SKM-1 (cell line): ENCODE results near the gene GSKIP.

Source experiments
- DNase-seq: peaks from one replicate; lab custom pipeline; 2025; ENCODE audit not compliant: unreplicated experiment; lab: John Stamatoyannopoulos, UW

GSKIP gene

GRCh38 chr14:96416292-96416691 lies 53.0 kb downstream of the GSKIP start:
- DNase-seq, result no peak

GRCh38 chr14:96417254-96417653 lies 53.9 kb downstream of the GSKIP start:
- DNase-seq, result no peak

GRCh38 chr14:96418075-96418474 lies 54.7 kb downstream of the GSKIP start:
- no peak for DNase-seq

GRCh38 chr14:96421236-96421635 lies 57.9 kb downstream of the GSKIP start:
- no peak for DNase-seq

- no peak for DNase-seq
Observed at GRCh38 chr14:96422992-96423391, 59.7 kb downstream of the GSKIP start.

GRCh38 chr14:96423446-96424108 lies 60.3 kb downstream of the GSKIP start:
- DNase-seq, result no peak

GRCh38 chr14:96424109-96424989 lies 61.0 kb downstream of the GSKIP start:
- DNase-seq, result no peak

GRCh38 chr14:96434040-96434439 lies 70.7 kb downstream of the GSKIP start:
- DNase-seq, result no peak
